Peyer's patch (tissue), 4 donors: ENCODE data around the gene CLDN10.

ENCODE experiments used
- CTCF ChIP-seq, 6 experiments: fragments of 450-650 bp in 4 of 6; fragments of 200-600 bp in 2 of 6; sonication (generic) in 1 of 6; IDR thresholded peaks; one replicate each; pipeline ENCODE4 v1.5.1; 2017 to 2019; ENCODE audit warnings: antibody characterized with exemption in 6 of 6, mild to moderate bottlenecking in 3 of 6, moderate library complexity in 1 of 6
- POLR2A ChIP-seq, 2 donors: fragments of 450-650 bp; IDR thresholded peaks; one replicate each; pipeline ENCODE4 v1.5.1; 2017; ENCODE audit warnings: antibody characterized with exemption in 2 of 2, mild to moderate bottlenecking in 2 of 2, moderate library complexity in 2 of 2

- TF ChIP-seq CTCF (IDR thresholded peaks at IDR 0.05) (no peak), POLR2A (IDR thresholded peaks at IDR 0.05) (no peak)
Observed at GRCh38 chr13:95573221-95573620, 20.7 kb downstream of the CLDN10 start.
